CMK (cell line): ENCODE data around the gene FCHO1.
A peak's percentile ranks its signal among the peaks of the same experiment; 100 is the strongest.

Experiments used
- DNase-seq: peaks from one replicate; pipeline ENCODE4 v3.0.0-alpha.2; 2010; ENCODE audit warnings: low read depth

The FCHO1 gene

GRCh38 chr19:17733127-17733526 is 18.1 kb upstream of the FCHO1 start:
- DNase-seq = no peak

DNA sequence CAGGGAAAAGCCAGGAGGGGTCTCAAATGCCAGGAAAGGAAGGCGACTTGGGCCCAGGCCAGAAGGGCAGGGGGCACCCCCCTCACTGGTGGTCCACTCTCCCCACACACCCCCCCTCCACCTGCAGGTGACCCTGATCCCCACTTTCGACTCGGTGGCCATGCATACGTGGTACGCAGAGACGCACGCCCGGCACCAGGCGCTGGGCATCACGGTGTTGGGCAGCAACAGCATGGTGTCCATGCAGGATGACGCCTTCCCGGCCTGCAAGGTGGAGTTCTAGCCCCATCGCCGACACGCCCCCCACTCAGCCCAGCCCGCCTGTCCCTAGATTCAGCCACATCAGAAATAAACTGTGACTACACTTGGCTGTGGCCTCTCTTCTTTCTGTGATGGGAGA is 17.1 kb upstream of the FCHO1 start:
- DNase-seq = no peak

DNA sequence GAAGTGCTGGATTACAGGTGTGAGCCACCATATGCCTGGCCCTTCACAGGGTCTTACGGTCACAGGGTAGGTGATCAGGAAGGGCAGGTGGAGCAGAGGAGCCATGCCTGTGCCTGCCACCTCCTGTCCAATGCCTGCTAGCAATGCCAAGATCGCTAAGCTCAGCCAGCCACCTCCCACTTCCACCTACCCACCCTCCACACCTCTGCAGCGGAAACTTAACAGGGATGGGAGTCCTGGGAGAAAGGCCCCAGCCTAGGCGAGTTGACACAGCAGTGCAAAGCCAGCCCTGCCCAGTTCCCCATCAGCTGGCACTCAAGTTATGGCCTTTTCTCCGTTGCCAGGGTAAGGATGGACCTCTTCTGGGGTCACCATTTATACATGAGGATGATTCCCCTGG is 15.9 kb upstream of the FCHO1 start:
- DNase-seq = no peak

DNA sequence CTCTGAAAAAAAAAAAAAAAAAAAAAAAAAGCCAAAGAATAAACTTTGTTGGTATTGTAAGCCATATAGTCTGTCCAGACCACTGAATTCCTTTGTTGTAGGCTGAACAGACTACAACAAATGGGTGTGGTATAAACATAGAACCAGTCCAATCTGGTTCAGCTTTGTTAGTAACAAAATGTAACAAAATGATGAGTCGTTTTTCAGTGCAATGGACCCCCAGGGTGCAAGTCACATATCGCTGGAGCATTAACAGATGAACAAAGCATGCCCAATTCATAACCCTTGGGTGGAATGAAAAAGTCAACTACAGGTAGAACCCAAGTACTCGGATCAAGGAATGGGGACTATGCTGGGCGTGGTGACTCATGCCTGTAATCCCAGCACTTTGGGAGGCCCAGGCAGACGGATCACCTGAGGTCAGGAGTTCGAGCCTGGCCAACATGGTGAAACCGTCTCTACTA is 13.6 kb upstream of the FCHO1 start:
- no peak for DNase-seq

DNA sequence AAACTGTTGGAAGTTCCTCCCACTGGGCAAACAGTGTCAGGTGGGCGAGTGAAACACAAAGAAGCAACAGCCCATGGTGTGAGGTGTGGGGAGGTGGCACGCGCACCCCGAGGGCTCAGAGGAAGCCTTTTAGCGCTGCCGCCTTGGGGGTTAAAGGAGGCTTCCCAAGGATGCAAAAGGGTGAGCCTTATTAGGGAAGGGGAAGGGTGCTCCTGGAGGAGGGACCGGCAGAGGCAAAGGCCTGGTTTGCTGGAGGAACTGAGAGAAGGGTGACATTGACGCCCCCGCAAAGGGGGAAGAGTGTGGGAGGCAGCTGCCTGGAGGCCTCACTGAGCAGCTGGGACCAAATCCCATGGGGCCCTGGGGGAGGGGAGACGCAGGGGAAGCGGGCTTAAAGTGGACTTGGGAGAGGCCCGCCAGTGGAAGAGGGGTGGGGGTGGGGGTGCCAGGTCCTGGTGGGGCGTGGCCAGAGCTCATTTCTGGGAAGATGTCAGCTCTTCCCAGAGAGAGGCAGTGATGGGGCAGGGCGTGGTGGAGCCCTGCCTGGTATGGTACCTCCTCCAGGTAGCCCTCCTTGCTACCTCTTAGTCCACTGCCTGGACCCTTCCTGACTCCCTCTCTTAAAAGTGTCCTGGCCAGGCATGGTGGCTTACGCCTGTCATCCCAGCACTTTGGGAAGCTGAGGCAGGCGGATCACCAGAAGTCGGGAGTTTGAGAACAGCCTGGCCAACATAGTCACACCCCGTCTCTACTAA is 12.0 kb upstream of the FCHO1 start:
- no peak for DNase-seq

DNA sequence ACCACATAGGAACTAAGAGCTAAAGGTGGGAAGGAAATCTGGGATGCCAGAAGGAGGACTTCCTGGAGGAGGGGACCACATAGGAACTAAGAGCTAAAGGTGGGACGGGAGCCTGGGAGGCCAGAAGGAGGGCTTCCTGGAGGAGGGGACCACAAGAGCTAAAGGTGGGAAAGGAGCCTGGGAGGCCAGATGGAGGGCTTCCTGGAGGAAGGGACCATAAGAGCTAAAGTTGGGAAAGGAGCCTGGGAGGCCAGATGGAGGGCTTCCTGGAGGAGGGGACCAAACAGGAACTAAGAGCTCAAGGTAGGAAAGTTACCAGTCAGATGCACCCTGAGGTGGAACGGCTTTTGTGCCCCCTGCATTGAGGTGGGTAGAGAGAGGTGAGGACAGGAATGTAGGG is 9.8 kb upstream of the FCHO1 start:
- DNase-seq = no peak

DNA sequence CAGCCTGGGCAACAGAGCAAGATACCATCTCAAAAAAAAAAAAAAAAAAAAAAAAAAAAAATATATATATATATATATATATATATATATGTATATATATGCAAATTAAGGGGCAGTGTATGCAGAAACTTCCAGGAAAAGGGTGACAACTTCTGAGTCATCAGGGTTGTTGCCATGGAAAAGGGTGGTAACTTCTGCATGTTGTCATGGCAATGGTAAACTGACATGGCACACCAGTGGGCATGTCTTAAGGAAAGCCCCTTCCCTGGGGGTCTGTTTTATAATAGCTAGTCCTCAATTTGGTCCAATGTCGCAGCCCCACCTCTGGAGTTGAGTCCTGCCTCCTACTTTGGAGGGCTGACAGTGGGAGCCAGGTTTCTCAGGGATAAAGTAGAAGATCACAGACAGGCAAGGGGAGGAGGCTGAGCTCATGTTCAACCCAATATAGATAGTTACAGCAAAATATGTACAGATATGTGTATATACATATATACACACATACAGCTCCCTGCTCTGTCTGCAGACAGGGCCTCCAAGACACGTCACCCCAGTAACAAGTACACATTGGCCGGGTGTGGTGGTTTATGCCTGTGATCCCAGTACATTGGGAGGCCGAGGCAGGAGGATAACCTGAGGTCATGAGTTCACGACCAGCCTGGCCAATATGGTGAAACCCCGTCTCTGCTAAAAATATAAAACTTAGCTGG is 7.2 kb upstream of the FCHO1 start:
- no peak for DNase-seq

GRCh38 chr19:17747205-17748098 is 3.8 kb upstream of the FCHO1 start:
- peak; percentile 68 for DNase-seq

DNA sequence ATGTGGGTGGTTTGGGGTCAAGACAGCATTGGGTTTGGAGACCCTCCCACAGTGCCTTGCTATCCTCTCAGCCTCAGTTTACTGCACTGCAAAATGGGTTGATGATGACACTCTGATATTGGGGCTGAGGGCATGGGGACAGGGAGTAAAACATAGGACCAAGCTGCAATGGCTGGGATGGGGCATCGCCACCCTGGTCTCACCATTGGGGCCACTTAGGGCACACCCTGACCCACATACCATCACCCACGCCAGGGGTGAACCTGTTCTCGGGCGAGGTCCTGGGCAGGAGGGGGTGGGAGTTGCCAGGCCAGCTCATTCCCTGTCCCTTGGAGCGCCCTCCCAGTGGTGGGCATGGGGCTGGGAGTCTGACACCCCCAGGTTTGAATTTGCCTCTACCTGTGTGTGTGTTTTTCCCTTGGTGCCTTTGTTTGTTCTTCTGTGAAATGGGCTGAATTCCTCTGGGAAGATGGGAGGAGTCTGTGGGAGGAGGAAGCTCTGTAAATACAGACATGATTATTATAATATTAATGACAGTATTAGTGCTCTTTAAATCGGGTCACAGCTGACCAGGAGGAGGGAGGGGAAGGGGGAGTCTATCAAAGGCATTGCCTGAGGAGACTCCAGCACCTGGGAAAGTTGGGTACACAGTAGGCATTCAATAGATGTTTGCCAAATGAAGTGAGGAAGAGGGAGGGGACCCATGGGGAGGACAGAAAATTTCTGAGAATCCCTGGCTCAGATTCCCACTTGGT is 2.2 kb upstream of the FCHO1 start:
- DNase-seq = no peak

DNA sequence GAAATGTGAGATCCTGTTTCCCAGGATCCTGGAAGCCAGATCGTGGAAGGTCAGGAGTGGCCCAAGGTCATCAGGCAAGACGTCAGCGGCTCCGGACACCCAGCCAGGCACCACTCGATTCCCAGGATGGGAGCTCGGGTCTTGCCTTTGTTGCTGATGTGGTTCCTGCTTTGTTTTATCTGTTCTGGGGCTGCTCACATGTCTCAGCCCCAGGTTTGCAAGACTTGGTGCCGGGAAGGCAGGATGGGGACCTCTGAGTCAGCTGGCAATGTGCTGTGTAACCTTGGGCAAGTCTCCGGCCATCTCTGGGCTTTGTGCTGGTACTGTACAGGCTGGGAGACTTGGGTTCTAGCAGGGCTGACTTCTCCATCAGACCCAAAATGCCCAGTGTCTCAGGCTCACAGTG is 1.4 kb upstream of the FCHO1 start:
- DNase-seq = no peak

DNA sequence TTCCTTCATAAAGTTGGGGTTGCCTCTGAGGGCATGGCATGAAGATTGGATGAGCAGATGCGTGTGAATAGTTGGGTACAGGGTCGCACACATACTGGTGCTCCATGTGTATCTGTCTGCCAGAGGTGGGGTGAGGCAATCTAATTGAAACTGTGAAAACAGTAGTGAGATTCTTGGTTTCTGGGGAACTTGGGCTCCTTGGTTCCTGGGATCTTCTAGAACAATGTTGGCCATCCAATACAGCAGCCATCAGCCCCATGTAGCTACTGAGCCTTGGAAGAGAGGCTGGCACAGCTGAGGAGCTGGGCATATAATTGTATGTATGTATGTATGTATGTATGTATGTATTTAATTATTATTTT is 616 bp downstream of the FCHO1 start:
- no peak for DNase-seq

DNA sequence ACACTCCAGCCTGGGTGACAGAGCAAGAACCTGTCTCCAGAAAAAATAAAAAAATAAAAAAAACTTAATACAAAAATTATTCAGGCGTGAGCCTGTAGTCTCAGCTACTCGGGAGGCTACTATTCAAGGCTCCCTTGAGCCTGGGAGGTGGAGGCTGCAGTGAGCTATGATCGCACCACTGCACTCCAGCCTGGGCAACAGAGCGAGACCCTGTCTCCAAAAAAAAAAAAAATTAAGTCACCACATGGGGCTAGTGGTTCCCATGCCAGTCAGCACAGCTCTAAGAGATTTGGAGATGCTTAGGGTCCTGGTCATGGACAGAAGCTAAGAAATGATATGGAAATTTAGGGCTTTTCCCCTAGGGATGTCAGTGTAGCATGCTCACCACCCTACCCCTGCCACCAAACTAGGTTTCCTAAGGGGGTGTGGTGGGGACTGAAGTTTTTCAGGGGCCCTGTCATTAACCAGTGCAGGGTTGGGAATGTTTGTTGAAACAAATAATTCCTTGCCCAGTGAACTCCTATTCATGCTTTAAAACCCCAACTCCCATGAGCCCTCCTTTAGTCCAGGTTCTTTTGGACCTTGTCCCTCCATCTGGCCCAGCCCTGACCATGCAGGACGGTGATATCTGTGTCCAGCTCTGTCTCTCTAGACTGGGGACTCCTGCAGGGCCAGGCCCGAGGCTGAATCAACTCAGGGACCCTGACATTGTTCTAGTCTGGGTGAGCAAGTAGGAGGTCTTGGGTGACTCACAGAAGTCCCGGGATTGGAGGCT is 1.8 kb downstream of the FCHO1 start:
- no peak for DNase-seq

- DNase-seq = no peak
Observed at GRCh38 chr19:17753976-17754375, 2.7 kb downstream of the FCHO1 start.

- DNase-seq = no peak
Observed at GRCh38 chr19:17754634-17755442, 3.6 kb downstream of the FCHO1 start.

DNA sequence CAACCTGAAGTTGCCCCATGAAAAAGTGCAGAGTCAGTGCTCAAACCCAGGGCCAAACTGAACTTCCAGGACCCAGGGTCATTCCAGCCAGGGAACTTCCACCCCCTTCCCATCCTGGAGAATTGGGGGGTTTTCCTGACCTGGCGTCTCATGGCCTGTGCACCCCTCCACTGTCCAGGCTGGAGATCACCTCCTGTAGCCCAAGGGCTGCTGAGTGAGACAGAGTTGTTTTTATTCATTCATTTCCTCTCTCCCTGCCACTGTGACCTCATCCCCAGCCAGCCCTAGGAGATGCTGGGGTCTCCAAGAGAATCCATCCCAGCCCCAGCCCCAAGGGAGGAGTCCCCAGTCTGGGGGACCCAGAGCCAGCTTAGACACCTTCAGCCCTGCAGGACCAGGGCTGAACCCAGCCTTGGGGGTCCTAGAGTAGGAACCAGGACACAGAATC is 4.2 kb downstream of the FCHO1 start:
- no peak for DNase-seq

DNA sequence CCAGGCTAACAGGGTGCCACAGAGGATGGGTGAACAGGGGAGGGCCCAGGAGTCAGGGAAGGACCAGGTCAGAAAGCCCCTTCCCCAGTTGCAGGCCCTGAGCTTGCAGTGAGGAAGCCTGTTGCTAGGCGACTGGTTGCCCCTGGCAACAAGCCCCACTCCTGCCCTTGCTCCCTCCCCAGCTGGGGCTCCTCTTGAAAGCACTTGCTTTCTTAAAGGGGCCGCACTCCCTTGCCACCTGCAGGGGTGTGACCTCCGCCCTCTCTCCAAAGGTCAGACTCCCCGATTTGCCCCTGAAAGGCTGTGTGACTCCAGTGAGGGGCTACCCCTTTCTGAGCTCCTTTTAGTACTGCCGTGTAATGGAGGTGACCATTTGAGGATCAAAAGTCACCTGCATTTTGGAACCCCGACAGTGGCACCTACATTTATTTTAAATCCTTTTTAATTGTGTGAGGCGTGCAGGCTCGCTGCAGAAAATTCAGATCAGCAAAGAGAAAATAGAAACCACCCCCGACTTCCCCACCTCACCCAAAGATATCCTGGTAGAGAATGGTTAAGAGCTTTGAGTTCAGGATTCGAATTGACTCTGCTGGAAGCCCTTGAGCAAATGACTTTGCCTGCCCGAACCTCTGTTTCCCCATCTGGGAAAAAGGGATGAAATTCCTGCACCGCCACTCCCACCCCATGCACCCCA is 4.8 kb downstream of the FCHO1 start:
- DNase-seq = no peak

- no peak for DNase-seq
Observed at GRCh38 chr19:17757125-17757524, 5.8 kb downstream of the FCHO1 start.

GRCh38 chr19:17758515-17758914 is 7.2 kb downstream of the FCHO1 start:
- no peak for DNase-seq

DNA sequence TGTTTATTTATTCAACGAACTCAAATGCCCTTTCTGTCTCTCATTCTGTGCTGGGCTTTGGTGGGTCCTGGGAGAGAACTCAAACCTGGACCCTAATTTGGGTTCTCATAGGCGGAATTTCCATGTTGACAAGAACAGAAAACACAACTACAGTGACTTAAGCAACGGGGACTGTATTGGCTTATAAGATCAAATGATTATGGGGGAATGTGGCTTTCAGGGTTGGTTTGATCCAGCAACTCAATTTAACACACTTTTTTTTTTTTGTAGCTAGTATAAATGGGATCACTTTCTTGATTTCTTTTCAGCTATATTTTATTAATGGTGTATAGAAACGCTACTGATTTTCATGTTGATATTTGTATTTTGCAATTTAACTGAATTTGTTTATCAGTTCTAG is 9.9 kb downstream of the FCHO1 start:
- no peak for DNase-seq
